Measurements from ENCODE around the gene SGMS2. TPM values are rescaled to one million over a fixed set of nuclear protein-coding genes. Genes with fewer than 3 reads are reported as not detected.
"Not testable (repeated sequence)": the region's sequence is repeated elsewhere in the genome, so short reads cannot be mapped to it uniquely, and the experiment has no call there.

SGMS2 gene
- total RNA-seq, 1 donor from 2014 or later, result 44.8 TPM

- no peak for DNase-seq (ENCODE audit: low read depth in 2 of 2)
Observed at GRCh38 chr4:107906458-107907100, 81.8 kb downstream of the SGMS2 start.

GRCh38 chr4:107908377-107908776, 83.6 kb downstream of the SGMS2 start:
- no peak for DNase-seq (ENCODE audit: low read depth in 2 of 2)

GRCh38 chr4:107913283-107913899, 88.7 kb downstream of the SGMS2 start:
- peak; percentile 71 to 76 for DNase-seq (ENCODE audit: low read depth in 2 of 2)

DNA sequence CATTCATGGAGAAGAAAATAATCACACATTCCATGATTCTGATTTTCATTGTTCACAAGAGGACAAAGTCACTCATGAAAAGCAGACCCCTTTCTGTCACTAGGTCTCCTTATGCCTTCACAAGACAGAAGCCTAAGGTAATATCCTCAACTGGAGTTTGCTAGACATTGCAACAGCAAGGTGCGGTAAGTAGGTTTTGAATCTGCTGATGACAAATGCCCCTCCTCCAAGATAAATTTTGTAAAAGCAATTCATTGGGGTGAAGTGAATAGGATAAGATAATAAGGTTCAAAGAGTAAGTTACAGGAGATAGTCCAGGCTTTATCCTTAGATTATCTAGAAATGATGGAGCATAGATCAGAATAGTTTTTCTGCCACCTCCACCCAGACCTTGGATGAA, 90.5 kb downstream of the SGMS2 start:
- DNase-seq (ENCODE audit: low read depth in 2 of 2), result no peak

DNA sequence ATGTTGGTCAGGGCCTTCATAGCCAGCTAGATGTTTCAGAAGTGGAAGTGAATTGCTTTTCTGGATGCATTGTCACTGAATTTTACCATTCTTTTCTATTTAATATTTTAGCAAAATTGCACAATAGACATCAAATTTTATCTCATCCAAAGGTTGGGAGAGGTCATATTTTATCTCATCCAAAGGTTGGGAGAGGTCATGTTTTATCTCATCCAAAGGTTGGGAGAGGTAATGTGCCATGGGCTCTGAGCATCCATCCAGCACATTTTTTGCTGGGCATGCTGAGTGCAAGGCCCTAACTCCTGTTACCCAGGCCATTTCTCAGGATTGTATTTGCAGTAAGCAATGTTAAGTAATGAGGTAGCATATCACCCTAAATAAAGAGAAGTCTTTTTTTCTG, 91.9 kb downstream of the SGMS2 start:
- no peak for DNase-seq (ENCODE audit: low read depth in 2 of 2)

GRCh38 chr4:107917500-107917899, 92.8 kb downstream of the SGMS2 start:
- DNase-seq (ENCODE audit: low read depth in 2 of 2), result no peak

- DNase-seq (ENCODE audit: low read depth in 2 of 2), result no peak
Observed at GRCh38 chr4:107922486-107923473, 98.0 kb downstream of the SGMS2 start.

GRCh38 chr4:107925713-107926112, 101.0 kb downstream of the SGMS2 start:
- not testable (repeated sequence) for DNase-seq (ENCODE audit: low read depth in 2 of 2)

DNA sequence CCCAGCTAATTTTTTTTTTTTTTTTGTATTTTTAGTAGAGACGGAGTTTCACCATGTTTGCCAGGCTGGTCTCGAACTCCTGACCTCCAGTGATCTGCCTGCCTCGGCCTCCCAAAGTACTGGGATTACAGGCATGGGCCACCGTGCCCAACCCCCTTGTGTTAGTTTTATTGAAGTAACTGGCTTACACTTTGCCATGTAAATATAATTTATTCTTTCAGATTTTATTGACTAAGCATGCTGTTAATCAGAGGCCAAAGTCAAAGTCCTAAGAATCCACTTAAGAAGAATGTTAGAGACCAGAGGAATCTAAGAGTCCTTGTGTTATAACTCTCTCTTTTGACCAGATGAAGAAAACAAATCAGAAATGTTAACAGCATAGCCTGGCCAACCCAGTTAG, 102.1 kb downstream of the SGMS2 start:
- not testable (repeated sequence) for DNase-seq (ENCODE audit: low read depth in 2 of 2)

GRCh38 chr4:107930821-107931774, 106.4 kb downstream of the SGMS2 start, which contains the start of gene CYP2U1:
CYP2U1 (plus strand) TSS chr4:107931549; CDS start chr4:107931644, 95 bp downstream.
- DNase-seq (ENCODE audit: low read depth in 2 of 2), result peak; percentile 38 to 88

GRCh38 chr4:107931775-107932321, 107.1 kb downstream of the SGMS2 start:
- no peak for DNase-seq (ENCODE audit: low read depth in 2 of 2)

DNA sequence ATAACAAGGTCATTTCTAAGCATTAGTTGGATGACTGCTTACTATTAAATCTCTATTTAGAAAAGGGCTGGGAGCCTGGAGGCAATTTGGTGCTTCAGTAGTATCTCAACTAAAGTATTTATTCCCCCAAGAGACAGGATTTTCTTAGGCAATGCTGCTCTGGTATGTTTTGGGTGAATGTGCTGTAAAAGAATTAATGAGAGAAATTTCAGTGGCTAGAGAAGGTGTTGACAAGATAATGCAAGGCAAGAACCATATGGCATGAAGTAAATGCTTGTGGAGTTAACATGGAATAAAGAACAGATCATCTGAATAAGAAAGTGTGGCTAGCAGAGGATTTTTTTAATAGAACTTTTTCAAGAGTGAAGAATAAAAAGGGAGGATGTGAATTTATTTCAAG, 110.5 kb downstream of the SGMS2 start:
- no peak for DNase-seq (ENCODE audit: low read depth in 2 of 2)

DNA sequence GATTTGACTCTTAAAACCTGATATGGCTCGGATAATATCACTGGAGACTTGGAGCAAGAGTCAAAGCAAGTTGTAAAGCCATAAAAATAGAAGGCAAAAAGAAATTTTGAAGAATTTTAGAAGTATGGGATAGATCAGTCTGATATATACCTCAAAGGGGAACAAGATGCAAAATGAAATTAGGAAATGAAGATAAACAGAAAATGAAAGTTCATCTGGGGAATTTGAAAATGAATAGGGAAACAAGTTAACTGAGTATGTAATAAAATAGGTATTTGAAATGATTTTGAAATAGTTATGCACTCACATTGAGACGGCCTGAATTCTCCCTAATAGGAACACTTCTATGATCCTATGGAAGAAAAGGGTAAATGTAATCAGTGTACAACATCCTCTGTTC, 112.3 kb downstream of the SGMS2 start:
- DNase-seq (ENCODE audit: low read depth in 2 of 2), result no peak

DNA sequence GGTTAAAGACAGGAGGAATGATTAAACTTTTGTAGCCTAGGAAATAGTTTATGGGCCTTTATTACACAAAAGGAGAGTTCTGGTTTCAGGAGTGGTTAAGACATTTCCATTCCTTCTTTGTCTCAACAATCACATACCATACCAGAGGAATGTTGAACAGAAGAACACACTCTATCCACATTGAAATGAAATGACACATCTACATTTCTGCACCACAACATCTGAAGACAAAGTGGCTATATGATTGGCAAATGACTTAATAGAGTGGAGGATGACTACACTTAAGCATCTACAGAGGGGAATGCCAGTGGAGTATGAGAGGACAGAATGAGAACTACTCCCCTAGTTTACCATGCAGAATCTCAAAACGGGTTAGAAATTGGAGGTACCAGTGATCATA, 114.6 kb downstream of the SGMS2 start:
- DNase-seq (ENCODE audit: low read depth in 2 of 2), result no peak

- DNase-seq (ENCODE audit: low read depth in 2 of 2), result no peak
Observed at GRCh38 chr4:107945809-107946208, 121.1 kb downstream of the SGMS2 start.

DNA sequence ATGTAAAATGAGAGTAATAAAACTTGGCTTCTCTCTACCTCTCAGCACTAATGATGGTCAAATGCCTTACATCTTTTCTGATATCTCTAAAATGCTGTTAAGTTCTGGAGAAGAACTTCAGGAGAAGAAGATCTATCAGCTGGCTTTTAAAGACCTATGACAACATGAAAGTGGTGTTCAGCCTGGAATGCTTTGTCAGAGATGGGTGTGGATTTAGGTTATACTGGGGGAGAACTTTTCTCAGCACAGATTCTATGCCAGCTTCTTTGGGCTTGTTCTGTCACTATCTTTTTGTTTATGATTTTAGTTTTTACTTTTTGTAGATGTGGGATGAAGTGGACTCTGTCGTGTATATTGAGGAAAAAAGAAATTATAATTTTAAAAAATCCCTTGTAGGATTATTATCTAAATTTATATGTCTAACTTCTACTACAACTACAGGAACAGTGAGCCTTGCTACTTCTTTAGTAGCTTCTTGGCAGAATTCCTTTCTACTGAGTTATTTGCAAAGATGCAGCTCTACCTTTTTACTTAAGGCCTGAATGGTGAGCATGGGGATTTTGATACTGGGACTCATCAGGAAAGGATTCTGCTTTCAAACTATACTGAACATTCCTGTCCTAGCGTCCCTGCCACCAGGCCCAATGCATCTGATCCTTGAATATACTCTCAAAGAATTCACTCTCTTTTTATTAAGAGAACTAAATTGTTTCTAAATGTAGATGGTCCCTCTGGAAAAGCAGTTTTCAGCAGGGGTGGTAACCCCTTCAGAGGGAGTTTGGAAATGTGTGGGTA, 126.2 kb downstream of the SGMS2 start:
- no peak for DNase-seq (ENCODE audit: low read depth in 2 of 2)

GRCh38 chr4:107951551-107951950, 126.8 kb downstream of the SGMS2 start:
- no peak for DNase-seq (ENCODE audit: low read depth in 2 of 2)

GRCh38 chr4:107956011-107956410, 131.3 kb downstream of the SGMS2 start:
- DNase-seq (ENCODE audit: low read depth in 2 of 2), result no peak

Data from dermis microvascular lymphatic vessel endothelial cell (primary cell).